ENCODE results near the gene EFCC1.

EFCC1 gene

GRCh38 chr3:128994581-128995546 lies 6.2 kb upstream of the EFCC1 start:
- no peak for DNase-seq (ENCODE audit: low read depth in 2 of 2)

- DNase-seq (ENCODE audit: low read depth in 2 of 2): no peak
Observed at GRCh38 chr3:128995737-128996136, 5.4 kb upstream of the EFCC1 start.

DNA sequence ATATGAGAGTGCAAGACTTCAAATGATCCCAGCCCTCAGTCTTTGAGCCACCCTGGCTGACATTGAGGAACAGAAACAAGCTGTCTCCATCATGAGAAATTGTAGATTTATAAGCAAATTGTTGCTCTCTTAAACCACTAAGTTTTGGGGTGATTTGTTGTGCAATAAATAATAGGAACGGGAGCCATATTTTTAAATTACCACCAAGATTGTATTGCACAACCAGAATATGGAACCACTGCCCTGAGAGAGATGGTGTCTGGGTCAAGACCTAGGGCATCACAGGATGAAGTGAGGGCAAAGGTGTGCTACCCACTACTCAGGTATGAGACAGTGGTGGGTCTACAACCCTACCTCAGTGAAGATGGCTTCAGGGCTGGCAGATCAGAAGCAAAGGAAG lies 4.9 kb upstream of the EFCC1 start:
- DNase-seq (ENCODE audit: low read depth in 2 of 2): no peak

DNA sequence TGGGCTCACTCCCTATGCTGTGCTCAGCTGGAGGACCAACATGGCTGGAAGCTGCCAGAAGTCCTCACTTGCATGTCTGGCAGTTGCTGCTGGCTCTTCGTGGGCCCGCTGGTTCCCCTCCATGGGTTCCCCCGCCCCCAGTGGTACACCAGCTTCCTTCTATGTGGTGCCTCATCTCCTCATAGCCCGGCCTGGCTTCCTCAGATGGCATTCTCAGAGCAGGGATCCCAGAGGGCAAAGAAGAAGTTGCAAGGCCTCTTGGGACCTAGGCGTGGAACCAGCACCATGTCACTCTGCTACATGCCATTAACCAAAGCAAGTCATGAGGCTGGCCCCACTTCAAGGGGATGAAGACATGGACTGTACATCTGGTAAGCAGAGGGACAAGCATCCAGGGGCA lies 4.4 kb upstream of the EFCC1 start:
- DNase-seq (ENCODE audit: low read depth in 2 of 2): no peak

DNA sequence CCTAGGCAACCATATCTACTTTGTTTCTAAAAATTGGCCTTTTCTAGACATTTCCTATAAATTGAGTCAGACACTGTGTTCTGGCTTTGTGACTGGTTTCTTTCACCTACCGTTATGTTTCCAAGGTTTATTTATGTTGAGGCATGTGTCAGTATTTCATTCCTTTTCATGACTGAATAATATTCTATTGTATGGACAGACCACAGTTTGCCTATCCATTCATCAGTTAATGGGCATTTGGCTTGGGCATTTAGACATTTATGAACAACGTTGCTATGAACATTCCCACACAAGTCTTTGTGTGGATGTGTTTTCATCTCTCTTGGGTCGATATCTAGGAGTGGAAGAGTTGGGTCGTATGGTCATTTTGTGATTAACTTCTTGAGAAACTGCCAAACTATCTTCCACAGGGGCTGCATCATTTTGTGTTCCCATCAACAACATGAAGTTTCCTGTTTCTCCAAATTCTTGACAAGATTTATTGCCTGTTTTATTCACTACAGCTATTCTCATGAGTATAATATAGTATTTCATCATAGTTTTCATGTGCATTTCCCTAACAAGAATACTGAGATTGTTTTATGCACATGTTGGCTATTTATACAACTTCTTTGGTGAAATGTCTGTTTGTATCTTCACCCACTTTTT lies 3.5 kb upstream of the EFCC1 start:
- no peak for DNase-seq (ENCODE audit: low read depth in 2 of 2)

- DNase-seq (ENCODE audit: low read depth in 2 of 2): no peak
Observed at GRCh38 chr3:128998561-128998960, 2.5 kb upstream of the EFCC1 start.

GRCh38 chr3:128999102-128999501 lies 2.0 kb upstream of the EFCC1 start:
- DNase-seq (ENCODE audit: low read depth in 2 of 2): no peak

GRCh38 chr3:129000742-129001100 lies 383 bp upstream of the EFCC1 start:
- no peak for DNase-seq (ENCODE audit: low read depth in 2 of 2)

DNA sequence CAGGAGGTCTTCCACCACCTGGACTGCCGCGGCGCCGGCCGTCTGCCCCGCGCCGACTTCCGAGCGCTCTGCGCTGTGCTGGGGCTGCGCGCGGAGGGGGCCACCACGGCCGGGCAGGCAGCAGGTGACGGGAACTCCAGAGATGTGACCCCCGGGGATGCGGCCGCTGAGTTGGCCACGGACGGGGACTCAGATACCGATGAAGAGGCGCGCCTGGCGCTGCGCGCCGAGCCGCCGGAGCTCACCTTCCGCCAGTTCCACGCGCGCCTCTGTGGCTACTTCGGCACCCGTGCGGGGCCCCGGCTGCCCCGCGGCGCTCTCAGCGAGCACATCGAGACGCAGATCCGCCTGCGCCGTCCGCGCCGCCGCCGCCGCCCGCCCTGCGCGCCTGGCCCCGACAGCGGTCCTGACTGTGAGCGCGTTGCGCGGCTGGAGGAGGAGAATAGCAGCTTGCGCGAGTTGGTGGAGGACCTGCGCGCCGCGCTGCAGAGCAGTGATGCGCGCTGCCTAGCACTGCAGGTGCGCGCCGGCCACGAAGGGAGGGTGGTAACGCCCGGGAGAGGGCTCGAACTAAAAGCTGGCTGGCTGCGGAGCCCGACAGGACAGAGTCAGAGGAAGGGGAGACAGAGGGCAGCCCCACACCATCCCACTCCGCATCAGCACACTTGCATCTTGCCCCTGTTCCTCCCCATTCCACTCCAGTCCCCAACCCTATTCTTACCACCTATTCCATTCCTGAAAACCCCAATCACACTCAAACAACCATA lies 885 bp downstream of the EFCC1 start:
- no peak for DNase-seq (ENCODE audit: low read depth in 2 of 2)

GRCh38 chr3:129002573-129003569 lies 1.8 kb downstream of the EFCC1 start:
- no peak for DNase-seq (ENCODE audit: low read depth in 2 of 2)

- DNase-seq (ENCODE audit: low read depth in 2 of 2): no peak
Observed at GRCh38 chr3:129003578-129004112, 2.5 kb downstream of the EFCC1 start.

DNA sequence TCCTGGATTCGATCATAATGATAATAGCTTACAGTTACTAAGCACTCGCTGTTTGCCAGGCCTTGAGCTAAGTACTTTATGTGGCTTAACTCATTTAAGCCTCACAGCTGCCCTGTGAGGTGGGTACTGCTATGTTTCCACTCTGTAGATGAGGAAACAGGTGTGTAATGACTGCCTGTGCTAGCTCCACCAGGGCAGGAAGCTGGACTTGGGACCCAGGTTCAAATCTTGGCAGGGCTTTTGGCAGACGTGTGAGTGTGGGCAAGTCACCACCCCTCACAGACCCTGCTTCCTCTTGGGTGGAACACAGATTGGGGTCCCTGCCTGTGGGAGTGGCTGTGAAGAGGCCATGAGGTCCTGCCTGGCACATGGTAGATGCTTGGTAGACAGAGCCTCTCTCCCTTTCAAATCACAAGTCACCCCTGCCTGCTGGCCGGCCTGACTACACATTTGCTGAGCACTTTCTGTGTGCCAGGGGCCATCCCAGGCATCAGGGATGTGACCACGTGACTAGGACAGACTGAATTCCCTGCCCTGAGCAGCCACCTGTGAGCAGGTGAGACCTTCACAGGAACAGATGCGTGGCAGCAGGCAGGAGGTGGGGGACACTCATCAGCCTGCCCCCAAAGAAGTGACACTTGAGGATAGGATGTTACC lies 3.7 kb downstream of the EFCC1 start:
- DNase-seq (ENCODE audit: low read depth in 2 of 2): no peak

GRCh38 chr3:129005526-129006303 lies 4.6 kb downstream of the EFCC1 start:
- no peak for DNase-seq (ENCODE audit: low read depth in 2 of 2)

GRCh38 chr3:129006864-129007263 lies 5.8 kb downstream of the EFCC1 start:
- DNase-seq (ENCODE audit: low read depth in 2 of 2): no peak

GRCh38 chr3:129007792-129008191 lies 6.7 kb downstream of the EFCC1 start:
- no peak for DNase-seq (ENCODE audit: low read depth in 2 of 2)

- no peak for DNase-seq (ENCODE audit: low read depth in 2 of 2)
Observed at GRCh38 chr3:129009266-129009665, 8.2 kb downstream of the EFCC1 start.

GRCh38 chr3:129010310-129010956 lies 9.3 kb downstream of the EFCC1 start:
- DNase-seq (ENCODE audit: low read depth in 2 of 2): no peak

DNA sequence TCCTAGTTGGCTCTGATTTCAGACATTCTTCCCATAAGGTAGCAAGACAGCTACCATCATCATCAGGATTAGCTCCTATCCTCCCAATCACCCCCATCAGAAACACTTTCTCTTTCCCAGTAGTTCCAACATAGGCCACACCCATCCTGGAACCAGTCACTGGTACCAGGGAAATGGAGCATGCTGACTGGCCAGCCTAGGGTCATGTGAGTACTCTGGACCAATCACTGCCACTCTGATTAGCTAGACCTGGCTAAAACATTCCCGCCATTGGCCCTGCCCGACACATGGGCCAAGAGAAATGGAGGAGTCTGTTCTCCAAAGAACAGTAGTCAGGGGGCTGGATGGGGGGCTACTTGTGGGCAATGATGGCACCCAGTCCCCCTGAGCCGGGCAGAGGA lies 12.4 kb downstream of the EFCC1 start:
- no peak for DNase-seq (ENCODE audit: low read depth in 2 of 2)

GRCh38 chr3:129014148-129014547 lies 13.0 kb downstream of the EFCC1 start:
- no peak for DNase-seq (ENCODE audit: low read depth in 2 of 2)
